HEK293T (cell line): ENCODE results near the gene MYO18B.

Experiments
- BHLHE40 ChIP-seq: fragments of 450-650 bp; IDR thresholded peaks from 2 replicates; pipeline ENCODE4 v1.6.1; 2016; ENCODE audit warnings: mild to moderate bottlenecking, moderate library complexity, borderline replicate concordance
- CTBP1 ChIP-seq: fragments of 450-650 bp; IDR thresholded peaks from 2 replicates; pipeline ENCODE4 v1.6.1; 2016; ENCODE audit warnings: borderline replicate concordance
- ELF4 ChIP-seq: fragments of 450-650 bp; IDR thresholded peaks from 2 replicates; pipeline ENCODE4 v1.6.1; 2017; ENCODE audit warnings: antibody characterized with exemption
- FOXA1 ChIP-seq: fragments of 450-650 bp; IDR thresholded peaks from 2 replicates; pipeline ENCODE4 v1.6.1; 2016; ENCODE audit warnings: mild to moderate bottlenecking
- FOXK2 ChIP-seq: fragments of 450-650 bp; IDR thresholded peaks from 2 replicates; pipeline ENCODE4 v1.6.1; 2016; ENCODE audit warnings: mild to moderate bottlenecking
- FOXM1 ChIP-seq: fragments of 450-650 bp; IDR thresholded peaks from 2 replicates; pipeline ENCODE4 v1.6.1; 2017; ENCODE audit warnings: mild to moderate bottlenecking, borderline replicate concordance
- HDGF ChIP-seq: fragments of 450-650 bp; IDR thresholded peaks from 2 replicates; pipeline ENCODE4 v1.6.1; 2017; ENCODE audit warnings: antibody characterized with exemption, borderline replicate concordance
- SP1 ChIP-seq: fragments of 450-650 bp; IDR thresholded peaks from 2 replicates; pipeline ENCODE4 v1.6.1; 2017
- SUZ12 ChIP-seq: fragments of 450-650 bp; IDR thresholded peaks from 2 replicates; pipeline ENCODE4 v1.6.1; 2016; ENCODE audit warnings: mild to moderate bottlenecking
- TARDBP ChIP-seq: fragments of 450-650 bp; IDR thresholded peaks from 2 replicates; pipeline ENCODE4 v1.6.1; 2016
- TF ChIP-seq, protein P1 (sequence below): fragments of 450-650 bp; IDR thresholded peaks from 2 replicates; pipeline ENCODE4 v1.6.1; 2016

DNA sequence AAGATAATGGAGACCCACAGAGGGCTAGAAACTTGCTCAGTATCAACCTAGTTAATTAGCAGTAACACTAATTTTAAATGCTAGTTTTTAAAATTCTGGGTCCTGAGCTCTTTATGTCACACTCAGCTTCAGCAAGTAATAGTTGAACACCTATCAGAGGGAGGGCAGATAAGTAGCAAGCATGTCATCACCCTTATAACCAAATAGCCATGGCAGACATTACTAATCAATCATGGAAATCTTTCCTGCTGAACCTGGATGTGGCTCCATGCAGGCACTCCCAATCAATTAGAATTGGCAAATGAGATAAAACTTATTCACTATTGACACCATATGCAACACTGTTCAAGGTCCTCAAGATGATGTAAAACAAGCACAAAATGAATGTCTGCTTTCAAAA, 315.7 kb downstream of the MYO18B start:
- TF ChIP-seq SUZ12 (no peak), HDGF (no peak), ELF4 (no peak), FOXA1 (no peak), FOXM1 (no peak), SP1 (no peak), TARDBP (no peak), BHLHE40 (no peak), CTBP1 (no peak), FOXK2 (no peak)
- TF ChIP-seq, protein P1, sequence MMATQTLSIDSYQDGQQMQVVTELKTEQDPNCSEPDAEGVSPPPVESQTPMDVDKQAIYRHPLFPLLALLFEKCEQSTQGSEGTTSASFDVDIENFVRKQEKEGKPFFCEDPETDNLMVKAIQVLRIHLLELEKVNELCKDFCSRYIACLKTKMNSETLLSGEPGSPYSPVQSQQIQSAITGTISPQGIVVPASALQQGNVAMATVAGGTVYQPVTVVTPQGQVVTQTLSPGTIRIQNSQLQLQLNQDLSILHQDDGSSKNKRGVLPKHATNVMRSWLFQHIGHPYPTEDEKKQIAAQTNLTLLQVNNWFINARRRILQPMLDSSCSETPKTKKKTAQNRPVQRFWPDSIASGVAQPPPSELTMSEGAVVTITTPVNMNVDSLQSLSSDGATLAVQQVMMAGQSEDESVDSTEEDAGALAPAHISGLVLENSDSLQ = no peak
